HepG2 (cell line): ENCODE data around the gene RGMA. TPM values are rescaled to one million over a fixed set of nuclear protein-coding genes. Genes with fewer than 3 reads are reported as not detected.
"Not testable (repeated sequence)": the region's sequence is repeated elsewhere in the genome, so short reads cannot be mapped to it uniquely, and the experiment has no call there.

Experiments used
- ATAC-seq: fragments of 200-7000 bp; cut with Tn5 transposase; 3 replicates; pipeline ENCODE4 v1.9.1; 2020; ENCODE audit warnings: mild to moderate bottlenecking, moderate library complexity
- BruUV-seq: library from RNA; stranded (reverse); fragments of 400-500 nt; replicated peaks from 2 replicates; lab custom pipeline; 2021; lab: Mats Ljungman, UMichigan
- CTCF ChIA-PET: fragments of 300-600 bp; formaldehyde crosslinking; extraction: SDS; loops from one replicate; lab custom pipeline; 2021; ENCODE audit warnings: low total read pairs, inconsistent platforms, low intra/inter-chr PET ratio; lab: Yijun Ruan, JAX
- POLR2A ChIA-PET: fragments of 350-600 bp; sonication (Branson Sonifier 250); formaldehyde crosslinking; loops from one replicate; lab custom pipeline; 2020; ENCODE audit warnings: antibody characterized with exemption, inconsistent platforms; lab: Yijun Ruan, JAX
- DNase-seq: peaks from one replicate; pipeline ENCODE4 v3.0.0-alpha.2; 2015; ENCODE audit warnings: low spot score
- FAIRE-seq: peaks from 3 replicates; lab custom pipeline; 2011; peaks lifted over from hg19 to GRCh38; lab: Jason Lieb, UNC
- H2AFZ ChIP-seq: one replicate; pipeline ENCODE4 v1.6.1; 2011; ENCODE audit warnings: low read length, inconsistent platforms
- H3K27ac ChIP-seq: fragments of 300-600 bp; 3 replicates; pipeline ENCODE4 v1.8.0; 2011; ENCODE audit warnings: mixed run types, mild to moderate bottlenecking, mixed read lengths, low read length, inconsistent platforms; ENCODE audit not compliant: insufficient read depth; ENCODE audit errors: extremely low read length
- H3K27me3 ChIP-seq, 2 experiments: fragments of 200-600 bp in 1 of 2; 2 replicates in 1 of 2; 3 replicates in 1 of 2; pipeline versions ENCODE4 v1.6.0 to v1.8.0; 2011; ENCODE audit warnings: low read length in 2 of 2, mild to moderate bottlenecking in 2 of 2, moderate library complexity in 2 of 2, inconsistent platforms in 1 of 2; ENCODE audit not compliant: insufficient read depth in 2 of 2, control insufficient read depth in 1 of 2
- H3K36me3 ChIP-seq, 2 experiments: fragments of 200-600 bp in 1 of 2; replicated peaks in 1 of 2; 2 replicates in 1 of 2; 3 replicates in 1 of 2; pipeline versions ENCODE4 v1.5.1 to v1.8.0; 2011; ENCODE audit warnings: low read length in 2 of 2, inconsistent platforms in 1 of 2; ENCODE audit not compliant: insufficient read depth in 2 of 2, control insufficient read depth in 1 of 2
- H3K4me1 ChIP-seq: 2 replicates; pipeline ENCODE4 v1.5.1; 2012; ENCODE audit warnings: low read length, inconsistent platforms; ENCODE audit not compliant: insufficient read depth
- H3K4me2 ChIP-seq: 2 replicates; pipeline ENCODE4 v1.6.0; 2011; ENCODE audit warnings: low read depth, low read length, inconsistent platforms
- H3K4me3 ChIP-seq, 3 experiments: fragments of 200-600 bp in 1 of 3; sonication (generic), shearing (Covaris generic) in 1 of 3; replicated peaks in 1 of 3; 2 replicates each; pipeline ENCODE4 v1.5.1; 2011 to 2016; ENCODE audit warnings: low read length in 3 of 3, inconsistent platforms in 2 of 3, low read depth in 2 of 3, mild to moderate bottlenecking in 2 of 3, control low read depth in 1 of 3, mixed read lengths in 1 of 3; ENCODE audit not compliant: insufficient read depth in 1 of 3
- H3K79me2 ChIP-seq: one replicate; pipeline ENCODE4 v1.6.1; 2011; ENCODE audit warnings: low read length, inconsistent platforms; ENCODE audit not compliant: insufficient read depth
- H3K9ac ChIP-seq: 2 replicates; pipeline ENCODE4 v1.6.0; 2011; ENCODE audit warnings: mild to moderate bottlenecking, low read depth, low read length, inconsistent platforms; ENCODE audit not compliant: insufficient read depth
- H3K9me3 ChIP-seq: 2 replicates; pipeline ENCODE4 v1.5.1; 2012; ENCODE audit warnings: mild to moderate bottlenecking, low read length
- H4K20me1 ChIP-seq: 2 replicates; pipeline ENCODE4 v1.6.0; 2011; ENCODE audit warnings: inconsistent platforms, mild to moderate bottlenecking, low read length, moderate library complexity; ENCODE audit not compliant: insufficient read depth
- CSRNP1 ChIP-seq: sonication (generic); formaldehyde crosslinking; IDR thresholded peaks from 2 replicates; pipeline ENCODE4 v1.8.1; 2023; ENCODE audit warnings: mild to moderate bottlenecking, missing genetic modification reagents
- HMG20B ChIP-seq: conservative IDR thresholded peaks from 2 replicates; pipeline ENCODE4 v1.6.1; 2016; ENCODE audit warnings: missing genetic modification reagents, missing compliant biosample characterization
- HMGA1 ChIP-seq: sonication (generic); formaldehyde crosslinking; conservative IDR thresholded peaks from 2 replicates; pipeline ENCODE4 v1.4.0; 2020; ENCODE audit warnings: missing genetic modification reagents
- KDM1A ChIP-seq: IDR thresholded peaks from 2 replicates; pipeline ENCODE4 v1.6.1; 2016; ENCODE audit warnings: missing compliant biosample characterization
- MBD4 ChIP-seq: IDR thresholded peaks from 2 replicates; pipeline ENCODE4 v1.6.1; 2012; ENCODE audit warnings: low read length, inconsistent platforms, borderline replicate concordance
- MLX ChIP-seq: IDR thresholded peaks from 2 replicates; pipeline ENCODE4 v1.6.1; 2016
- MYC ChIP-seq: sonication (generic); formaldehyde crosslinking; IDR thresholded peaks from 2 replicates; pipeline ENCODE4 v1.9.0; 2021; ENCODE audit warnings: missing genetic modification reagents, borderline replicate concordance
- PRDM4 ChIP-seq: sonication (generic); formaldehyde crosslinking; IDR thresholded peaks from 2 replicates; pipeline ENCODE4 v1.9.0; 2021; ENCODE audit warnings: missing genetic modification reagents, borderline replicate concordance
- SMC3 ChIP-seq: IDR thresholded peaks from 2 replicates; pipeline ENCODE4 v1.6.1; 2011; ENCODE audit warnings: low read length, improper control_type of control experiment
- ZNF33A ChIP-seq: sonication (generic); formaldehyde crosslinking; IDR thresholded peaks from 2 replicates; pipeline ENCODE4 v1.5.1; 2020; ENCODE audit warnings: missing genetic modification reagents, mild to moderate bottlenecking, moderate library complexity, borderline replicate concordance
- ZNF468 ChIP-seq: sonication (generic); formaldehyde crosslinking; IDR thresholded peaks from 2 replicates; pipeline ENCODE4 v1.8.0; 2022; ENCODE audit warnings: mild to moderate bottlenecking, moderate library complexity, missing genetic modification reagents
- ZNF761 ChIP-seq: sonication (generic); formaldehyde crosslinking; conservative IDR thresholded peaks from 2 replicates; pipeline ENCODE4 v1.4.0; 2020; ENCODE audit warnings: mild to moderate bottlenecking, missing genetic modification reagents
- WGBS: methylation state at CpG from one replicate; pipeline ENCODE4 v1.1.6; 2017; ENCODE audit warnings: low lambda C conversion rate; 5-methylcytosine and 5-hydroxymethylcytosine counted together
- in situ Hi-C: cut with HindIII; loops from 2 replicates; pipeline ENCODE4 v1.10.0; 2017; ENCODE audit warnings: low pct_unique_long_range_greater_than_20kb; ENCODE audit not compliant: extremely low pct_ligation_motif_present
- intact Hi-C: fragments of 100-400 bp; cut with micrococcal nuclease; formaldehyde crosslinking; loops from one replicate; pipeline ENCODE4 v1.10.0; 2022; ENCODE audit not compliant: unreplicated experiment
- polyA plus RNA-seq, 8 experiments: library from polyadenylated mRNA; depleted of rRNA in 3 of 8; stranded (reverse) in 7 of 8; unstranded in 1 of 8; fragments of >200 nt; fragmentation: Illumina TruSeq in 4 of 8; extraction: Trizol in 4 of 8; gene quantifications; 2 replicates each; pipeline versions ENCODE4 v1.2.1 to v1.2.3, GENCODE V29; 2011 to 2016; ENCODE audit warnings: low read depth in 4 of 8, missing spikeins in 1 of 8, mixed read lengths in 1 of 8; ENCODE audit not compliant: insufficient read depth in 1 of 8
- total RNA-seq, 5 experiments: library from RNA; depleted of rRNA; stranded (reverse); fragments of >200 nt; fragmentation: Illumina TruSeq; extraction: Trizol; gene quantifications; 2 replicates each; pipeline ENCODE4 v1.2.3, GENCODE V29; 2016; ENCODE audit warnings: low read depth in 1 of 5

The RGMA gene
- total and polyA plus RNA-seq, 2 of the 13 experiments (the other 11 are each of a cell fraction or from before 2014, with no cell fraction given) = not detected

GRCh38 chr15:93040288-93041158 is 48.5 kb downstream of the RGMA start:
- DNase-seq = no peak
- Histone ChIP-seq H4K20me1 (no peaks in the 10 kb centered on the region), H2AFZ (no peak overlapping the region), H3K4me3 (no peak overlapping the region), H3K4me2 (no peak overlapping the region), H3K36me3 (no peaks in the 10 kb centered on the region), H3K27ac (no peak overlapping the region), H3K4me1 (peaks cover 7% of the 10 kb centered on the region), H3K79me2 (no peaks in the 10 kb centered on the region), H3K27me3 (no peaks in the 10 kb centered on the region), H3K9me3 (no peaks in the 10 kb centered on the region), H3K9ac (no peak overlapping the region)
- 80% methylated on average over 20 of the region's 20 CpGs for WGBS
- BruUV-seq = no TSS peak
- ChIA-PET CTCF (no interaction called here), POLR2A (no interaction called here)
- no peak for ATAC-seq
- in situ Hi-C loops (no loop called here), intact Hi-C loops (no loop called here)
- no peak for FAIRE-seq
- TF ChIP-seq SMC3 (no peak), ZNF761 (CRISPR knock-in tag) (no peak), MYC (CRISPR knock-in tag) (no peak), KDM1A (CRISPR knock-in tag) (no peak), MBD4 (no peak), ZNF33A (CRISPR knock-in tag) (no peak), HMGA1 (CRISPR knock-in tag) (no peak), PRDM4 (CRISPR knock-in tag) (no peak), HMG20B (no peak), CSRNP1 (CRISPR knock-in tag) (no peak), MLX (CRISPR knock-in tag) (no peak), ZNF468 (CRISPR knock-in tag) (no peak)

DNA sequence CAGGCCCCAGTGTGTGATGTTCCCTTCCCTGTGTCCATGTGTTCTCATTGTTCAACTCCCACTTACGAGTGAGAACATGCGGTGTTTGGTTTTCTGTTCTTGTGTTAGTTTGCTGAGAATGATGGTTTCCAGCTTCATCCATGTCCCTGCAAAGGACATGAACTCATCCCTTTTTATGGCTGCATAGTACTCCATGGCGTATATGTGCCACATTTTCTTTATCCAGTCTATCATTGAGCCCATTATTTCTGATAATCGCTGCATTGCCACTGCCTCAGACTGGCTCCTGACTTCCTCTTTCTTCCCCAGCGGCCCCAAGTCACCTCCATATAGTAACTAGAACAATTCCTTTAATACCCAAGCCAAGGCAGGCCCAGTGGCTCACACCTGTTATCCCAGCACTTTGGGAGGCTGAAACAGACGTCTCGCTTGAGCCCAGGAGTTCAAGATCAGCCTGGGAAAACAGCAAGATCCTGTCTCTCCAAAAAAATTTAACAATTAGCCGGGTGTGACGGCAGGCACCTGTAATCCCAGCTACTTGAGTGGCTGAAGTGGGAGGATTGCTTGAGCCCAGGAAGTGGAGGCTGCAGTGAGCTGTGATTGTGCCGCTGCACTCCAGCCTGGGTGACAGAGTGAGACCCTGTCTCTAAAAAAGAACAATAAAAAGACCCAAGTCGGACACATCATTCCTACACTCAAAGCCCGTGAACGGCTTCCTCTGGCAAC is 49.3 kb downstream of the RGMA start:
- H3K9me3 ChIP-seq, H3K79me2 ChIP-seq, ATAC-seq, H4K20me1 ChIP-seq, DNase-seq, FAIRE-seq, H3K4me3 ChIP-seq, H3K36me3 ChIP-seq, POLR2A ChIA-PET, H2AFZ ChIP-seq, in situ Hi-C loops, intact Hi-C loops, H3K9ac ChIP-seq, BruUV-seq, CTCF ChIA-PET, H3K27me3 ChIP-seq, H3K4me2 ChIP-seq, H3K4me1 ChIP-seq, H3K27ac ChIP-seq: not testable (repeated sequence)
- WGBS = 79% methylated on average over 13 of the region's 13 CpGs
